Activated CD4-positive, alpha-beta T cell treated with anti-CD3 and anti-CD28 coated beads for 1 hour (primary cell): ENCODE results near the gene SMIM34.
"Not testable (repeated sequence)": the region's sequence is repeated elsewhere in the genome, so short reads cannot be mapped to it uniquely, and the experiment has no call there.

ENCODE experiments used
- DNase-seq: peaks from one replicate; pipeline ENCODE4 v3.0.0-alpha.2; 2020

SMIM34 gene

GRCh38 chr21:34423805-34424204 lies at the start of gene SMIM34:
TSS of gene SMIM34 (minus strand) at chr21:34423951. CDS start at chr21:34423839, 112 bp downstream.
- DNase-seq, result not testable (repeated sequence)

GRCh38 chr21:34467333-34467732 lies 43.6 kb upstream of the SMIM34 start:
- not testable (repeated sequence) for DNase-seq

- not testable (repeated sequence) for DNase-seq
Observed at GRCh38 chr21:34459426-34459825, 35.7 kb upstream of the SMIM34 start.

- not testable (repeated sequence) for DNase-seq
Observed at GRCh38 chr21:34458266-34458665, 34.5 kb upstream of the SMIM34 start.

- not testable (repeated sequence) for DNase-seq
Observed at GRCh38 chr21:34456180-34456579, 32.4 kb upstream of the SMIM34 start.

- not testable (repeated sequence) for DNase-seq
Observed at GRCh38 chr21:34455628-34456027, 31.9 kb upstream of the SMIM34 start.

- not testable (repeated sequence) for DNase-seq
Observed at GRCh38 chr21:34447018-34447417, 23.3 kb upstream of the SMIM34 start.

- DNase-seq, result not testable (repeated sequence)
Observed at GRCh38 chr21:34443486-34443885, 19.7 kb upstream of the SMIM34 start.

- DNase-seq, result not testable (repeated sequence)
Observed at GRCh38 chr21:34429710-34430109, 6.0 kb upstream of the SMIM34 start.

GRCh38 chr21:34428441-34428840 lies 4.7 kb upstream of the SMIM34 start:
- DNase-seq, result not testable (repeated sequence)

- DNase-seq, result not testable (repeated sequence)
Observed at GRCh38 chr21:34427339-34427738, 3.6 kb upstream of the SMIM34 start.

GRCh38 chr21:34417448-34418077 lies 6.2 kb downstream of the SMIM34 start:
- not testable (repeated sequence) for DNase-seq

- not testable (repeated sequence) for DNase-seq
Observed at GRCh38 chr21:34407294-34407693, 16.5 kb downstream of the SMIM34 start.

GRCh38 chr21:34406676-34407075 lies 17.1 kb downstream of the SMIM34 start:
- DNase-seq, result not testable (repeated sequence)

- not testable (repeated sequence) for DNase-seq
Observed at GRCh38 chr21:34406102-34406501, 17.6 kb downstream of the SMIM34 start.

- not testable (repeated sequence) for DNase-seq
Observed at GRCh38 chr21:34405686-34406085, 18.1 kb downstream of the SMIM34 start.

- not testable (repeated sequence) for DNase-seq
Observed at GRCh38 chr21:34404742-34405141, 19.0 kb downstream of the SMIM34 start.

- DNase-seq, result not testable (repeated sequence)
Observed at GRCh38 chr21:34400522-34400921, 23.2 kb downstream of the SMIM34 start.

GRCh38 chr21:34383724-34384415 lies 39.9 kb downstream of the SMIM34 start:
- not testable (repeated sequence) for DNase-seq

- DNase-seq, result not testable (repeated sequence)
Observed at GRCh38 chr21:34383138-34383537, 40.6 kb downstream of the SMIM34 start.

- DNase-seq, result not testable (repeated sequence)
Observed at GRCh38 chr21:34375619-34375972, 48.2 kb downstream of the SMIM34 start.

GRCh38 chr21:34374940-34375618 lies 48.7 kb downstream of the SMIM34 start, which contains the start of gene SMIM11:
TSS of gene SMIM11 (plus strand) at chr21:34375507. CDS start at chr21:34379505, 3,998 bp downstream.
- not testable (repeated sequence) for DNase-seq

- not testable (repeated sequence) for DNase-seq
Observed at GRCh38 chr21:34374462-34374861, 49.3 kb downstream of the SMIM34 start.
